Measurements from ENCODE around the gene TYMP. TPM values are rescaled to one million over a fixed set of nuclear protein-coding genes. Genes with fewer than 3 reads are reported as not detected.

The TYMP gene
- total and polyA plus RNA-seq, 2 donors (not counting 3 experiments of a cell fraction or from before 2014, with no cell fraction given): 2.0 to 2.4 TPM

- Histone ChIP-seq H3K36me3 (ENCODE audit: control insufficient read depth in 2 of 2, extremely low read depth in 1 of 2, insufficient read depth in 2 of 2, low read length in 2 of 2) (peaks cover 6 to 22% of the 10 kb centered on the region in 2 experiments), H2AFZ (ENCODE audit: low read depth, low read length) (no peak overlapping the region), H3K27me3 (ENCODE audit: control insufficient read depth in 2 of 2, insufficient read depth in 2 of 2, low read length in 2 of 2) (no peaks in the 10 kb centered on the region), H3K9me3 (replicated peaks; ENCODE audit: control insufficient read depth, insufficient read depth, low read length) (no peaks in the 10 kb centered on the region), H3K4me3 (replicated peaks in 1 of 3; ENCODE audit: insufficient read depth in 1 of 3, low read depth in 1 of 3, low read length in 3 of 3) (no peak overlapping the region), H3K4me1 (ENCODE audit: control insufficient read depth, extremely low read depth, insufficient read depth, low read length) (peaks cover 6% of the 10 kb centered on the region), H4K20me1 (replicated peaks; ENCODE audit: control insufficient read depth, extremely low read depth, insufficient read depth, low read length) (no peaks in the 10 kb centered on the region), H3K9ac (replicated peaks; ENCODE audit: extremely low read depth, insufficient read depth, low read length) (no peak overlapping the region), H3K4me2 (ENCODE audit: insufficient read depth, low read length) (no peak overlapping the region), H3K9me1 (replicated peaks; ENCODE audit: control insufficient read depth, extremely low read depth, insufficient read depth, low read length) (no peaks in the 10 kb centered on the region), H3K79me2 (ENCODE audit: control insufficient read depth, insufficient read depth, low read length) (peaks cover 14% of the 10 kb centered on the region), H3K27ac (ENCODE audit: insufficient read depth, low read depth, low read length) (no peak overlapping the region)
- BruUV-seq (replicated peaks): TSS peak; percentile 21
- FAIRE-seq (no peak), DNase-seq (ENCODE audit: low read depth, low spot score) (no peak)
- CTCF ChIA-PET: interaction anchor here (0.8 to 1.0 kb wide), 2 partner anchors 22 to 23 kb away, joined by 3 read pairs; partner anchors contain the start of gene SCO2
- dilution Hi-C loops (cut with MboI; ENCODE audit: extremely low pct_ligation_motif_present, low sequenced_read_pairs) (no loop called here), intact Hi-C loops (cut with micrococcal nuclease) (no loop called here)
- POLR2A ChIA-PET: no interaction called here
- no peak for TF ChIP-seq MYC (IDR thresholded peaks at IDR 0.05; ENCODE audit: low read depth, low read length)
- TF ChIP-seq POLR2AphosphoS5 (IDR thresholded peaks at IDR 0.05; ENCODE audit: insufficient read depth, low read depth, low read length): no peak
- TF ChIP-seq GATA2 (IDR thresholded peaks at IDR 0.05; ENCODE audit: insufficient read depth, insufficient read length, low read depth, low read length): no peak
- TF ChIP-seq JUN (IDR thresholded peaks at IDR 0.05; ENCODE audit: borderline replicate concordance, insufficient read depth, insufficient read length, low read depth): no peak
- TF ChIP-seq POLR2A (IDR thresholded peaks at IDR 0.05; ENCODE audit: low read depth, low read length): no peak
- TF ChIP-seq FOS (IDR thresholded peaks at IDR 0.05; ENCODE audit: borderline replicate concordance, insufficient read depth, low read length): no peak
- TF ChIP-seq EZH2 (IDR thresholded peaks at IDR 0.05; ENCODE audit: borderline replicate concordance, low read depth, low read length, severe bottlenecking): no peak
- TF ChIP-seq CTCF (IDR thresholded peaks at IDR 0.05; ENCODE audit: extremely low read depth in 1 of 2, insufficient read depth in 1 of 2, low read depth in 1 of 2, low read length in 2 of 2): no peak
- TF ChIP-seq MAX (IDR thresholded peaks at IDR 0.05; ENCODE audit: insufficient read depth, insufficient read length): no peak
Measured at GRCh38 chr22:50502628-50503474, 27.0 kb downstream of the TYMP start.

All from endothelial cell of umbilical vein (primary cell).